ENCODE measurements around the gene NUP210.

- TF ChIP-seq CTCF (conservative IDR thresholded peaks at IDR 0.05; ENCODE audit: low read depth, low read length) = no peak
- no peak for TF ChIP-seq EZH2 (IDR thresholded peaks at IDR 0.05; ENCODE audit: borderline replicate concordance, low read depth, low read length, poor library complexity, severe bottlenecking)
Observed at GRCh38 chr3:13272831-13273603, 147.1 kb downstream of the NUP210 start.

All from A673 (cell line).